ENCODE results near the gene ABCA13. TPM values are rescaled to one million over a fixed set of nuclear protein-coding genes. Genes with fewer than 3 reads are reported as not detected.

Gene ABCA13
- total RNA-seq, 4 donors from 2014 or later: under 0.01 to 0.96 (median 0.35) TPM

DNA sequence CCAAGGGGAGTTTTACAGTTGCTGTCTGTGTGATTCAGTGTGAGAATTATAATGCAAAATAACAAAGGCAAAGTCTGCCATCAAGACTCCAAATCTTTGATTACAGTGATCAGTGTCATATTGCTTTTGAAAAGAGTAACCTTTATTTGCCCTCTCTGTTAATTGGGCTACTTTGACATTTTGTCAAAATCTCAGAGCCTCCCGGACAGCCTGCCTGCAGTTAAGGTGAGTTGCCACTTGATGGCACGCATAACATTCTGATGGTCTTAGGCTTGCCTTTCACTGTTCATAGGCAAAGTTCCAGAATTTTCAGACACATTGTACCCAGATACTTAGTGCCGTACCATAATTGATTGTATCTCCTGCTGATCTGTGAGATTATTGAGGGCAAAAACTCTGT, 253.5 kb downstream of the ABCA13 start:
- Histone ChIP-seq H3K9me3 (no peaks in the 10 kb centered on the region), H3K4me3 (no peak overlapping the region), H3K27me3 (no peaks in the 10 kb centered on the region), H3K4me1 (peaks cover 0 to 15% (median 3%) of the 10 kb centered on the region in 4 donors), H3K27ac (no peak overlapping the region), H3K36me3 (no peaks in the 10 kb centered on the region)
- intact Hi-C loops (cut with DNase I; ENCODE audit: low total_unique reads): no loop called here
- DNase-seq: no peak
- WGBS, 2 donors (ENCODE audit: low coverage in 1 of 2): 23% methylated on average over 3 of the region's 3 CpGs; no CpG with 5 or more reads in 1 of the 2 donors
- TF ChIP-seq, protein P1, sequence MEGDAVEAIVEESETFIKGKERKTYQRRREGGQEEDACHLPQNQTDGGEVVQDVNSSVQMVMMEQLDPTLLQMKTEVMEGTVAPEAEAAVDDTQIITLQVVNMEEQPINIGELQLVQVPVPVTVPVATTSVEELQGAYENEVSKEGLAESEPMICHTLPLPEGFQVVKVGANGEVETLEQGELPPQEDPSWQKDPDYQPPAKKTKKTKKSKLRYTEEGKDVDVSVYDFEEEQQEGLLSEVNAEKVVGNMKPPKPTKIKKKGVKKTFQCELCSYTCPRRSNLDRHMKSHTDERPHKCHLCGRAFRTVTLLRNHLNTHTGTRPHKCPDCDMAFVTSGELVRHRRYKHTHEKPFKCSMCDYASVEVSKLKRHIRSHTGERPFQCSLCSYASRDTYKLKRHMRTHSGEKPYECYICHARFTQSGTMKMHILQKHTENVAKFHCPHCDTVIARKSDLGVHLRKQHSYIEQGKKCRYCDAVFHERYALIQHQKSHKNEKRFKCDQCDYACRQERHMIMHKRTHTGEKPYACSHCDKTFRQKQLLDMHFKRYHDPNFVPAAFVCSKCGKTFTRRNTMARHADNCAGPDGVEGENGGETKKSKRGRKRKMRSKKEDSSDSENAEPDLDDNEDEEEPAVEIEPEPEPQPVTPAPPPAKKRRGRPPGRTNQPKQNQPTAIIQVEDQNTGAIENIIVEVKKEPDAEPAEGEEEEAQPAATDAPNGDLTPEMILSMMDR (IDR thresholded peaks at IDR 0.05): peak in 4 of 5 experiments; percentile 25 to 37 (median 30)
- TF ChIP-seq EP300 (IDR thresholded peaks at IDR 0.05; ENCODE audit: low read depth): no peak
- in situ Hi-C loops (cut with MboI; ENCODE audit: low pct_ligation_motif_present in 1 of 4, low pct_unique_long_range_greater_than_20kb in 1 of 4, low sequenced_read_pairs in 3 of 4): no loop called here

DNA sequence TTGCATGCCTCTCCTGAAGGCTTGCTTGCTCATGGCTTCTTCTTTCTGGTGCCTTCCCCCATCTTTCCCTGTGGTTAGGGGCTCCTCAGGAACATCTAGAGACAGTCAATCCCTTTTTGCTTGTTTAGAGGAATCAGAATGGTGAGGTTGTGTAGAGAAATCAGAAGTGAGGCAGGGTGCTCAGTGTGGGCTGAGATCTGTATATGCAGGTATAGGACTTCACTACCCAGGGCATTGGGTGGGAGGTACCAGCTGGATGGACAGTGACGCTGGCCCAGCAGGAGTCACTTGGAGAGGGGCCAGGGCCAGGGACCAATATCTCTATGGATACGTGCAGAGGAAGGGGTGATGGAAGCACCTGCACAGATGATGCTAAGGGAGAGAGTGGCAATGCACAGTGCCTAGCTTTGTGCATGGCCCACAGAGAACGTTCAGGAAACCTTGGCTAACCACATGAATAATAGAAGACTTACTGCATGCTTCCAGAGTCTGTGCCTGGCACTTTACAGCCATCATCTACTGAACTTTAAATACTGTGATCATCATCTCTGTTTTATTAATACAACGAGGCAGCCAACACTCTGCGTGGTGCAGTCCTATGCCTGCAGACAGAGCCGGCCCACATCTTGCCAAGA, 255.2 kb downstream of the ABCA13 start:
- Histone ChIP-seq H3K9me3 (no peaks in the 10 kb centered on the region), H3K4me1 (peaks cover 0 to 15% (median 3%) of the 10 kb centered on the region in 4 donors), H3K36me3 (no peaks in the 10 kb centered on the region), H3K27me3 (no peaks in the 10 kb centered on the region), H3K4me3 (no peak overlapping the region), H3K27ac (no peak overlapping the region)
- 40% methylated on average over 6 of the region's 6 CpGs; no CpG with 5 or more reads in 1 of the 2 donors for WGBS, 2 donors (ENCODE audit: low coverage in 1 of 2)
- no peak for DNase-seq
- no peak for TF ChIP-seq POLR2AphosphoS5 (IDR thresholded peaks at IDR 0.05)
- TF ChIP-seq EP300 (IDR thresholded peaks at IDR 0.05; ENCODE audit: low read depth): no peak
- TF ChIP-seq, protein P1 (IDR thresholded peaks at IDR 0.05): no peak
- TF ChIP-seq POLR2A (IDR thresholded peaks at IDR 0.05): no peak
- intact Hi-C loops (cut with DNase I; ENCODE audit: low total_unique reads) (no loop called here), in situ Hi-C loops (cut with MboI; ENCODE audit: low pct_ligation_motif_present in 1 of 4, low pct_unique_long_range_greater_than_20kb in 1 of 4, low sequenced_read_pairs in 3 of 4) (no loop called here)

DNA sequence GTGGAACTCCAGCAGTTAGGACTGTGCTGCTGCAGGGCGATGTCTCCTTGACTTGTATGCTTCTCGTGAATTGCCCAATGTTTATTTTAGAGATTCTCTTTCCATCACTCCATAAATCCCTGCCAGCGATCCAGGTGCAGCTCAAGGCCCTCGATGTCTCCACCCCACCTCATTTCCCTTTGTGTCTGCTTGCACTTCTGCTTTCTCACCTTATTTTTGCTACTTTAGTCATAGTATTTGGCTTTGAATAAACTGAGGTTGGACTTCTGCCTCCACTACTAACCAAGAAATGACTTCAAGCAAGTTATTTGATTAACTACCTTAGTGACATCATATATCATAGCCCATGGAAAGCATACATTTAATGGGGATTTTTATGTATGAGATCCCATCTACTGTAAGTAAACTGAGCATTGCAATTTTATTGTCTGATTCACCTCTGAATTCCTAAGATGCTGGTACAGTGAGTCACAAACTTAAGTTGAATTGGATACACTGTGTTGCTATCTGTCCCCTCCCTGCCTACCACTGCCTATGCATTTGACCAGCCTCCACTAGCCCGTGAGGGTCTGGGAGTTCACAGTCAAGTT, 255.8 kb downstream of the ABCA13 start:
- Histone ChIP-seq H3K9me3 (no peaks in the 10 kb centered on the region), H3K4me3 (no peak overlapping the region), H3K27me3 (no peaks in the 10 kb centered on the region), H3K36me3 (no peaks in the 10 kb centered on the region), H3K27ac (no peak overlapping the region), H3K4me1 (peaks cover 0 to 15% (median 3%) of the 10 kb centered on the region in 4 donors)
- intact Hi-C loops (cut with DNase I; ENCODE audit: low total_unique reads): no loop called here
- DNase-seq: peak; percentile 33
- in situ Hi-C loops (cut with MboI; ENCODE audit: low pct_ligation_motif_present in 1 of 4, low pct_unique_long_range_greater_than_20kb in 1 of 4, low sequenced_read_pairs in 3 of 4): no loop called here
- 33 to 46% methylated on average over 5 of the region's 5 CpGs for WGBS, 2 donors (ENCODE audit: low coverage in 1 of 2)
- TF ChIP-seq, protein P1 (IDR thresholded peaks at IDR 0.05): no peak
- no peak for TF ChIP-seq POLR2A (IDR thresholded peaks at IDR 0.05)
- TF ChIP-seq POLR2AphosphoS5 (IDR thresholded peaks at IDR 0.05): no peak
- TF ChIP-seq EP300 (IDR thresholded peaks at IDR 0.05; ENCODE audit: low read depth): no peak

DNA sequence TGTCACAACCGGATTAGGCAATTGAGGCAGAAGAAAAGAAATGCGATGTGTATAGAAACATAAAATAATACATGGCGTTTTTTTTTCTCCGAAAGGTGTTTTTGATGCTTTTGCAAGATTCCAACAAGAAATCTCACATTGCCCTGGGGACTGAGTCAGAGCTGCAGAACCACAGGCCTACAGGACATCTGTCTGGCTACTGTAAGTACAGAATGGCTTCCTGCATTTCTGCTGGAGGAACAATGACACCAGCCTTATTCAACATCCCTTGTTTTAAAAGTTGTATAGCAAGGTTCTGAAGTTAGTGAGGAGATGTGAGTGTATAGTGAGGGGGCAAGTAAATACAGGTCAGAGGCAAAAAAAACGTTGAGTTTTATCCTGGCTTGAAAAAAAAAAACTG, 256.4 kb downstream of the ABCA13 start:
- no peaks in the 10 kb centered on the region for H3K27me3 ChIP-seq
- no peak overlapping the region for H3K4me3 ChIP-seq
- H3K27ac ChIP-seq: no peak overlapping the region
- in situ Hi-C loops (cut with MboI; ENCODE audit: low pct_ligation_motif_present in 1 of 4, low pct_unique_long_range_greater_than_20kb in 1 of 4, low sequenced_read_pairs in 3 of 4): no loop called here
- no peak for TF ChIP-seq POLR2AphosphoS5 (IDR thresholded peaks at IDR 0.05)
- no peak for TF ChIP-seq POLR2A (IDR thresholded peaks at IDR 0.05)
- TF ChIP-seq EP300 (IDR thresholded peaks at IDR 0.05; ENCODE audit: low read depth): no peak
- TF ChIP-seq, protein P1 (IDR thresholded peaks at IDR 0.05): no peak
- H3K4me1 ChIP-seq: peaks cover 0 to 15% (median 3%) of the 10 kb centered on the region in 4 donors
- intact Hi-C loops (cut with DNase I; ENCODE audit: low total_unique reads): no loop called here
- DNase-seq: no peak
- WGBS, 2 donors (ENCODE audit: low coverage in 1 of 2): 80 to 98% methylated on average over 4 to 5 of the region's 5 CpGs
- H3K36me3 ChIP-seq: no peaks in the 10 kb centered on the region
- no peaks in the 10 kb centered on the region for H3K9me3 ChIP-seq
